Keratinocyte (primary cell): Measurements from ENCODE around the gene TNFSF8. TPM values are rescaled to one million over a fixed set of nuclear protein-coding genes. Genes with fewer than 3 reads are reported as not detected.

Experiments used
- DNase-seq: peaks from one replicate; pipeline ENCODE4 v3.0.0-alpha.2; 2011; ENCODE audit warnings: low read depth, missing footprints, low spot score
- FAIRE-seq: peaks from 2 replicates; lab custom pipeline; 2011; peaks lifted over from hg19 to GRCh38; lab: Jason Lieb, UNC
- H2AFZ ChIP-seq: 2 replicates; pipeline ENCODE4 v1.6.0; 2012; ENCODE audit warnings: low read length, control low read depth, inconsistent platforms; ENCODE audit not compliant: control insufficient read depth
- H3K27ac ChIP-seq: 2 replicates; pipeline ENCODE4 v1.5.1; 2011; ENCODE audit warnings: low read length; ENCODE audit not compliant: control insufficient read depth, insufficient read depth
- H3K27me3 ChIP-seq: 3 replicates; pipeline ENCODE4 v1.6.0; 2011; ENCODE audit warnings: low read length; ENCODE audit not compliant: control insufficient read depth, insufficient read depth; ENCODE audit errors: extremely low read depth
- H3K36me3 ChIP-seq, 2 experiments: 2 replicates in 1 of 2; 3 replicates in 1 of 2; pipeline ENCODE4 v1.5.1; 2011; ENCODE audit warnings: low read length in 2 of 2, mild to moderate bottlenecking in 1 of 2; ENCODE audit not compliant: control insufficient read depth in 2 of 2, insufficient read depth in 2 of 2; ENCODE audit errors: extremely low read depth in 1 of 2
- H3K4me1 ChIP-seq: 3 replicates; pipeline ENCODE4 v1.5.1; 2011; ENCODE audit warnings: low read length; ENCODE audit not compliant: control insufficient read depth, insufficient read depth; ENCODE audit errors: extremely low read depth
- H3K4me2 ChIP-seq: 3 replicates; pipeline ENCODE4 v1.6.0; 2011; ENCODE audit warnings: low read depth, low read length; ENCODE audit not compliant: control insufficient read depth, insufficient read depth; ENCODE audit errors: extremely low read depth
- H3K4me3 ChIP-seq, 3 experiments: fragments of 200-600 bp in 1 of 3; sonication (generic) in 1 of 3; 2 replicates in 2 of 3; 3 replicates in 1 of 3; pipeline ENCODE4 v1.5.1; 2011 to 2016; ENCODE audit warnings: low read length in 3 of 3, mild to moderate bottlenecking in 3 of 3, control low read depth in 2 of 3, inconsistent platforms in 1 of 3, low read depth in 1 of 3, mixed read lengths in 1 of 3, mixed run types in 1 of 3, moderate library complexity in 1 of 3; ENCODE audit not compliant: control insufficient read depth in 2 of 3, insufficient read depth in 2 of 3; ENCODE audit errors: extremely low read depth in 1 of 3
- H3K79me2 ChIP-seq: 2 replicates; pipeline ENCODE4 v1.6.0; 2012; ENCODE audit warnings: low read length; ENCODE audit not compliant: control insufficient read depth, insufficient read depth
- H3K9ac ChIP-seq: 3 replicates; pipeline ENCODE4 v1.6.0; 2011; ENCODE audit warnings: low read length; ENCODE audit not compliant: control insufficient read depth, insufficient read depth; ENCODE audit errors: extremely low read depth
- H3K9me1 ChIP-seq: 3 replicates; pipeline ENCODE4 v1.6.0; 2011; ENCODE audit warnings: low read length; ENCODE audit not compliant: control insufficient read depth, insufficient read depth; ENCODE audit errors: extremely low read depth
- H3K9me3 ChIP-seq: 2 replicates; pipeline ENCODE4 v1.5.1; 2012; ENCODE audit warnings: low read depth, low read length; ENCODE audit not compliant: control insufficient read depth
- H4K20me1 ChIP-seq: 3 replicates; pipeline ENCODE4 v1.6.0; 2011; ENCODE audit warnings: low read length; ENCODE audit not compliant: control insufficient read depth, insufficient read depth; ENCODE audit errors: extremely low read depth
- CTCF ChIP-seq, 3 experiments: IDR thresholded peaks in 1 of 3; conservative IDR thresholded peaks in 1 of 3; optimal IDR thresholded peaks in 1 of 3; 2 replicates in 2 of 3; 3 replicates in 1 of 3; pipeline versions ENCODE3 to v1.5.1; 2011; ENCODE audit warnings: low read length in 3 of 3, mild to moderate bottlenecking in 3 of 3, moderate library complexity in 2 of 3, control low read depth in 1 of 3, inconsistent platforms in 1 of 3; ENCODE audit not compliant: insufficient read depth in 2 of 3; ENCODE audit errors: extremely low read depth in 1 of 3
- EZH2 ChIP-seq: IDR thresholded peaks from one replicate; pipeline ENCODE4 v1.6.1; 2012; ENCODE audit warnings: inconsistent platforms, mild to moderate bottlenecking, low read length, moderate library complexity
- dilution Hi-C: fragments of 300-500 bp; cut with MboI; formaldehyde crosslinking; loops from one replicate; pipeline ENCODE4 v1.7.0; 2020; ENCODE audit warnings: low sequenced_read_pairs; ENCODE audit not compliant: extremely low pct_ligation_motif_present
- polyA plus RNA-seq, 5 experiments: library from polyadenylated mRNA; depleted of rRNA in 3 of 5; stranded (reverse) in 3 of 5; stranded (forward) in 1 of 5; unstranded in 1 of 5; fragments of >200 nt; gene quantifications; 1 replicate in 1 of 5; 2 replicates in 3 of 5; 3 replicates in 1 of 5; pipeline versions ENCODE4 v1.2.1 to v1.2.3, GENCODE V29; 2011 to 2012; ENCODE audit warnings: missing spikeins in 2 of 5, low read depth in 1 of 5, low replicate concordance in 1 of 5

TNFSF8 gene
- polyA plus RNA-seq, 1 donor (not counting 4 experiments of a cell fraction or from before 2014, with no cell fraction given): not detected

- TF ChIP-seq CTCF (optimal IDR thresholded peaks at IDR 0.05 in 1 of 3, IDR thresholded peaks at IDR 0.05 in 1 of 3, conservative IDR thresholded peaks at IDR 0.05 in 1 of 3; ENCODE audit: extremely low read depth in 1 of 3, insufficient read depth in 2 of 3, low read length in 3 of 3) (no peak), EZH2 (no peak)
- Histone ChIP-seq H3K9me3 (no peaks in the 10 kb centered on the region), H3K4me3 (no peak overlapping the region), H3K4me1 (no peaks in the 10 kb centered on the region), H3K9ac (no peak overlapping the region), H3K36me3 (no peaks in the 10 kb centered on the region), H3K4me2 (no peak overlapping the region), H3K27me3 (peaks cover 4% of the 10 kb centered on the region), H4K20me1 (no peaks in the 10 kb centered on the region), H3K27ac (no peak overlapping the region), H3K9me1 (no peaks in the 10 kb centered on the region), H3K79me2 (no peaks in the 10 kb centered on the region), H2AFZ (no peak overlapping the region)
- DNase-seq (no peak), FAIRE-seq (no peak)
- dilution Hi-C loops: no loop called here
These were observed 10.8 kb downstream of the TNFSF8 start for GRCh38 chr9:114919611-114920010.

GRCh38 chr9:114916481-114916880, 13.9 kb downstream of the TNFSF8 start:
- H3K4me3 ChIP-seq: no peak overlapping the region
- no peak overlapping the region for H3K4me2 ChIP-seq
- no peaks in the 10 kb centered on the region for H3K9me3 ChIP-seq
- no peaks in the 10 kb centered on the region for H3K9me1 ChIP-seq
- no peak overlapping the region for H3K27ac ChIP-seq
- no peak overlapping the region for H2AFZ ChIP-seq
- TF ChIP-seq EZH2: no peak
- TF ChIP-seq CTCF (optimal IDR thresholded peaks at IDR 0.05 in 1 of 3, IDR thresholded peaks at IDR 0.05 in 1 of 3, conservative IDR thresholded peaks at IDR 0.05 in 1 of 3; ENCODE audit: extremely low read depth in 1 of 3, insufficient read depth in 2 of 3, low read length in 3 of 3): no peak
- H3K9ac ChIP-seq: no peak overlapping the region
- peaks cover 6% of the 10 kb centered on the region for H3K27me3 ChIP-seq
- no peak for DNase-seq
- no peaks in the 10 kb centered on the region for H3K4me1 ChIP-seq
- H3K79me2 ChIP-seq: no peaks in the 10 kb centered on the region
- dilution Hi-C loops: no loop called here
- no peaks in the 10 kb centered on the region for H3K36me3 ChIP-seq
- no peak for FAIRE-seq
- H4K20me1 ChIP-seq: no peaks in the 10 kb centered on the region
